ENCODE data around the gene FANCM. TPM values are rescaled to one million over a fixed set of nuclear protein-coding genes. Genes with fewer than 3 reads are reported as not detected.

FANCM gene
- total and polyA plus RNA-seq, 2 experiments from 2014 or later = 4.1 to 6.7 TPM

DNA sequence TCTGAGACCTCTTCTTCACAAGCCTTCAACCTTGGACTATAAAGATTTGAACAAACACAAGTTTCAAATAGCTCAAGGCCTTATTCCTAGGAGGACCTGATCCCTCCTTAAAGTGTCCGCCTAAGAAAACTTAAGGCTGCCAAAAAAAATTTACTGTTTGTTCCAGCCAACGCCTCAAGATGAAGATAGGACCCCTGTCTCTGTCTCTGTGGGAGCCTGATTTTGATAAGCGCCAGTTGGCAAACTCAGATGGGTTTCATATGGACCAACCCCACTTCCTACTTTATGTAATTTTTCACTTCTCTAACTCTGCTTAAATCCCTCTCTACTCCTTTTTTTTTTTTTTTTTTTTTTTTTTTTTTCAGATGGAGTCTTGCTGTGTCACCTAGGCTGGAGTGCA lies 12.5 kb upstream of the FANCM start:
- Histone ChIP-seq H3K79me2 (ENCODE audit: insufficient read depth) (peaks cover 38% of the 10 kb centered on the region), H4K20me1 (ENCODE audit: insufficient read depth) (no peaks in the 10 kb centered on the region), H3K36me3 (ENCODE audit: low read depth) (peaks cover 71% of the 10 kb centered on the region), H3K4me2 (ENCODE audit: unreplicated experiment) (no peak overlapping the region), H3K9me2 (ENCODE audit: insufficient read depth) (no peaks in the 10 kb centered on the region), H2AFZ (no peak overlapping the region), H3K4me1 (ENCODE audit: insufficient read depth) (no peaks in the 10 kb centered on the region), H3F3A (ENCODE audit: insufficient read depth) (peaks cover 23% of the 10 kb centered on the region), H3K9me3 (ENCODE audit: low read depth) (no peaks in the 10 kb centered on the region), H3K27me3 (replicated peaks; ENCODE audit: insufficient read depth) (no peaks in the 10 kb centered on the region), H3K4me3 (no peak overlapping the region), H3K27ac (no peak overlapping the region), H3K9ac (no peak overlapping the region)
- no peak for TF ChIP-seq EZH2 (IDR thresholded peaks at IDR 0.05; ENCODE audit: insufficient read depth, poor library complexity, severe bottlenecking)
- no peak for TF ChIP-seq EZH2phosphoT487 (IDR thresholded peaks at IDR 0.05; ENCODE audit: insufficient read depth, low read depth)
- in situ Hi-C loops (cut with MboI) = no loop called here
- 95 to 97% methylated on average over 3 of the region's 3 CpGs for WGBS, 2 experiments (ENCODE audit: low coverage in 1 of 2, low lambda C conversion rate in 2 of 2, missing lambda C conversion rate in 2 of 2)
- no peak for DNase-seq

DNA sequence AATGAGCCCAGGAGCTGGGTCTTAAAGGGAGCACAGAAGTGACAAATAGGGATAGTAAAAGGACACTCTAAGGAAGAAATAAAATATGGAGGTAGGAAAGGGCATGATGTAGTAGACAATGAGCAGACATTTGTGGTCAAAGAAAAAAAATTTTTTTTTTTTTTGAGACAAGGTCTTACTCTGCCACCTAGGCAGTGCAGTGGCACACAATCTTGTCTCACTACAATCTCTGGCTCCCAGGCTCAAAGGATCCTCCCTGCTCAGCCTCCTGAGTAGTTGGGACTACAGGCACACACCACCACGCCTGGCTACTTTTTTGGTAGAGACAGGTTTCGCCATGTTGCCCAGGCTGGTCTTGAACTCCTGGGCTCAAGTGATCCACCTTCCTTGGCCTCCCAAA lies 10.0 kb upstream of the FANCM start:
- in situ Hi-C loops (cut with MboI) = no loop called here

DNA sequence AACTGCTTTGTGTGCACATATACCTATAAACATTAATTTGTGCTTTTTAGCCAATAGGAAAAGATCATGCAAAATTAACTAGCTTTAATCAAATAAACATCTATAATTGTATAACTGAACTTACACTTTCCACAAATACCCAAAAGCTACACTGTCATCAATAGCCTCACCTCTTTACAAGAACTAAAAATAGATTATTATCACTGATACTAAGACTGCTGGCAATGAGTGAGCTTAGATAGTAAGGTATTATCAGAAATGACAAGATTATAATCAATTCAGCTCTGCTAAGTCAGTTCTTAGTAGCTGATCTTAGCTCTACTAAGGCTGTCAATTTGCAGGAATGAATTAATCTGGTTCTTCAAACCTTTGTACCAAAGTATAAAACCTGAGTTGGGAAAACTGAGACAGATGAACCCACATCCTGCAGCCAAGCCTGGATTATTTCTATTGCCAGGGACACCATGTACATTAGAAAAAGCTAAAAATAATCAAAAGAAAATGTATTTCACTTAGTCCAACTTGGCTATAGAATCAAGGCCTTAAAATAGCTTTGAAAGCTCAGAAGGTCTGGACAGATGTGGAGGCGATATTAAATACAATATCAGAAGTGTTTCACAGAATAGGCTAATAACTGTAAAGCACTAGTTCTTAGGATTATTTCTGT lies 6.6 kb upstream of the FANCM start:
- Histone ChIP-seq H3K9ac (no peak overlapping the region), H3K9me2 (ENCODE audit: insufficient read depth) (no peaks in the 10 kb centered on the region), H4K20me1 (ENCODE audit: insufficient read depth) (no peaks in the 10 kb centered on the region; the same call in 1 of the 2 replicates), H3K27me3 (replicated peaks; ENCODE audit: insufficient read depth) (no peaks in the 10 kb centered on the region), H2AFZ (no peak overlapping the region), H3K79me2 (ENCODE audit: insufficient read depth) (peaks cover 76% of the 10 kb centered on the region), H3K27ac (no peak overlapping the region), H3K36me3 (ENCODE audit: low read depth) (peaks cover 27% of the 10 kb centered on the region), H3K4me3 (no peak overlapping the region), H3K4me1 (ENCODE audit: insufficient read depth) (peaks cover 5% of the 10 kb centered on the region; the same call in 1 of the 2 replicates), H3K4me2 (ENCODE audit: unreplicated experiment) (no peak overlapping the region), H3F3A (ENCODE audit: insufficient read depth) (0 out of 2 replicates have a peak, but pooled peaks cover 12% of the 10 kb centered on the region), H3K9me3 (ENCODE audit: low read depth) (no peaks in the 10 kb centered on the region)
- in situ Hi-C loops (cut with MboI) = no loop called here
- TF ChIP-seq EZH2phosphoT487 (IDR thresholded peaks at IDR 0.05; ENCODE audit: insufficient read depth, low read depth) = no peak
- no peak for DNase-seq
- 96 to 97% methylated on average over 1 of the region's 1 CpG for WGBS, 2 experiments (ENCODE audit: low coverage in 1 of 2, low lambda C conversion rate in 2 of 2, missing lambda C conversion rate in 2 of 2)

More for the DNA sequence above, 10.0 kb upstream of the FANCM start:
- Histone ChIP-seq H3K9me3 (ENCODE audit: low read depth) (no peaks in the 10 kb centered on the region), H2AFZ (no peak overlapping the region), H3K9ac (no peak overlapping the region), H4K20me1 (ENCODE audit: insufficient read depth) (no peaks in the 10 kb centered on the region; the same call in 1 of the 2 replicates), H3K4me1 (ENCODE audit: insufficient read depth) (no peaks in the 10 kb centered on the region), H3K36me3 (ENCODE audit: low read depth) (peaks cover 57% of the 10 kb centered on the region), H3K4me3 (no peak overlapping the region), H3K9me2 (ENCODE audit: insufficient read depth) (no peaks in the 10 kb centered on the region), H3K27me3 (replicated peaks; ENCODE audit: insufficient read depth) (no peaks in the 10 kb centered on the region), H3K4me2 (ENCODE audit: unreplicated experiment) (no peak overlapping the region), H3K27ac (no peak overlapping the region), H3F3A (ENCODE audit: insufficient read depth) (peaks cover 21% of the 10 kb centered on the region), H3K79me2 (ENCODE audit: insufficient read depth) (peaks cover 56% of the 10 kb centered on the region)
- DNase-seq = no peak
- TF ChIP-seq EZH2phosphoT487 (IDR thresholded peaks at IDR 0.05; ENCODE audit: insufficient read depth, low read depth) (no peak), EZH2 (IDR thresholded peaks at IDR 0.05; ENCODE audit: insufficient read depth, poor library complexity, severe bottlenecking) (no peak)
- WGBS, 2 experiments (ENCODE audit: low coverage in 1 of 2, low lambda C conversion rate in 2 of 2, missing lambda C conversion rate in 2 of 2) = 97 to 100% methylated on average over 2 of the region's 2 CpGs

DNA sequence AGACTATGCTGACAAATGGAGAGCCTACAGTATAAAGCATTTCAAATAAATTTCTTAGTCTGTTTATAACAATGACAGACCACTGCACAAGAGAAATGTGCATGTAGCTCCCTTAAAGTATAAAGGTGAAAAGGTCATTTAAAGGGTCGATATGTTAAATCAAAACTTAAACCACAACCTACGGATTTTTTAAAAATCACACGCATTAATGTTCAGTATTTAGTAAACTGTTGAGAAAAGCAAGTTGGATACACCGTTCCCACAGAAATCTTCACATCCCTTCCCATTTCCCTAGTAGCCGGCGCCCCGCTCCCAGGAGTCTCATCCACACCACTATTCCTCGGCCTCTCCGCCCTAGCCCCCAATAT lies 2.1 kb upstream of the FANCM start:
- Histone ChIP-seq H3K9me3 (ENCODE audit: low read depth) (no peaks in the 10 kb centered on the region), H3K9ac (peak overlapping the region; percentile 93), H3K27me3 (replicated peaks; ENCODE audit: insufficient read depth) (no peaks in the 10 kb centered on the region), H3K4me1 (ENCODE audit: insufficient read depth) (peaks cover 21% of the 10 kb centered on the region), H3K4me3 (peak overlapping the region; percentile 90), H3K9me2 (ENCODE audit: insufficient read depth) (no peaks in the 10 kb centered on the region), H4K20me1 (ENCODE audit: insufficient read depth) (no peaks in the 10 kb centered on the region; the same call in 1 of the 2 replicates), H2AFZ (peak overlapping the region; percentile 100), H3K27ac (peak overlapping the region; percentile 76), H3K36me3 (ENCODE audit: low read depth) (peaks cover 7% of the 10 kb centered on the region; the same call in 1 of the 2 replicates), H3K79me2 (ENCODE audit: insufficient read depth) (peaks cover 78% of the 10 kb centered on the region), H3F3A (ENCODE audit: insufficient read depth) (peaks cover 21% of the 10 kb centered on the region; the same call in 1 of the 2 replicates), H3K4me2 (ENCODE audit: unreplicated experiment) (peak overlapping the region; percentile 90)
- WGBS, 2 experiments (ENCODE audit: low coverage in 1 of 2, low lambda C conversion rate in 2 of 2, missing lambda C conversion rate in 2 of 2) = 1% methylated on average over 9 of the region's 9 CpGs
- no peak for DNase-seq
- no peak for TF ChIP-seq EZH2phosphoT487 (IDR thresholded peaks at IDR 0.05; ENCODE audit: insufficient read depth, low read depth)
- no peak for TF ChIP-seq EZH2 (IDR thresholded peaks at IDR 0.05; ENCODE audit: insufficient read depth, poor library complexity, severe bottlenecking)
- in situ Hi-C loops (cut with MboI) = no loop called here
